ENCODE results near the gene PTPRT. TPM values are rescaled to one million over a fixed set of nuclear protein-coding genes. Genes with fewer than 3 reads are reported as not detected.

The PTPRT gene
- total and polyA plus RNA-seq, 2 of the 4 experiments (the other 2 are of a cell fraction) = not detected

DNA sequence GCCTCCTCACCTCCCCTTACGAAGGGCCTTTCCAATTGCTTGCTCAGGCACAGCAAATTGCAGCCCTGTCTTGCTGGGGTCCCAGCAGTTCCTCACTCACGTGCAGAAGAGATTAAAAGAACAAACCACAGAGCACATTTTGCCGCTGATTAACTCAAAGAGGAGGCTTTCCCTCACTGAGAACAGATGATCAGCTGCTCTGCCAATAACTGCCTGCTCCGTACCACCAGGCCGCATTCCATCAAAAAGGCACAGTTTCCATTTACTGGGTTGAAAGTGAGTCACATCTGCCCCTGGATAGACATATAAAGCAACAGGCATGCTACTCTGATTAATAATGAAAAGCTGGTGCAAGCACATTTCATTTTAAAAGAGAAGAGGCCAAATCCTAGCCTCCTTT lies 446.8 kb downstream of the PTPRT start:
- Histone ChIP-seq H3K4me3 (ENCODE audit: insufficient read depth, low read depth, low read length) (no peak overlapping the region), H3K14ac (replicated peaks; ENCODE audit: low read depth, low read length) (no peak overlapping the region), H3K79me1 (ENCODE audit: low read depth in 1 of 2, low read length in 2 of 2) (no peaks in the 10 kb centered on the region), H4K91ac (ENCODE audit: insufficient read depth, low read depth, low read length) (no peak overlapping the region), H3K18ac (ENCODE audit: low read depth, low read length) (no peak overlapping the region), H3K27me3 (ENCODE audit: control insufficient read depth, insufficient read depth, low read length) (no peaks in the 10 kb centered on the region), H3K4ac (ENCODE audit: low read depth, low read length) (no peak overlapping the region), H3K9me3 (ENCODE audit: control insufficient read depth, insufficient read depth, low read length) (peaks cover 31% of the 10 kb centered on the region), H3K9ac (ENCODE audit: low read depth, low read length) (no peak overlapping the region), H2AFZ (replicated peaks; ENCODE audit: low read length, poor library complexity) (no peak overlapping the region), H3K4me1 (ENCODE audit: control insufficient read depth, insufficient read depth, low read length) (no peaks in the 10 kb centered on the region), H2AK9ac (replicated peaks; ENCODE audit: low read depth, low read length, poor library complexity) (no peak overlapping the region), H4K5ac (ENCODE audit: low read depth, low read length) (no peak overlapping the region), H3K56ac (ENCODE audit: extremely low read depth, insufficient read depth, low read length) (no peak overlapping the region), H3K9me1 (ENCODE audit: insufficient read depth, low read length) (no peaks in the 10 kb centered on the region), H2BK5ac (ENCODE audit: low read depth, low read length, poor library complexity, severe bottlenecking) (no peak overlapping the region), H3K23ac (ENCODE audit: low read depth, low read length) (no peak overlapping the region), H3K36me3 (ENCODE audit: control insufficient read depth, insufficient read depth, low read length) (no peaks in the 10 kb centered on the region), H4K20me1 (ENCODE audit: insufficient read depth, low read length) (no peaks in the 10 kb centered on the region), H2BK15ac (ENCODE audit: low read depth, low read length) (no peak overlapping the region), H2AK5ac (ENCODE audit: low read depth, low read length) (no peak overlapping the region), H3K4me2 (ENCODE audit: low read depth, low read length) (no peak overlapping the region), H4K8ac (ENCODE audit: low read depth in 2 of 2, low read length in 2 of 2) (no peak overlapping the region), H2BK20ac (ENCODE audit: low read depth, low read length) (no peak overlapping the region), H3K27ac (ENCODE audit: insufficient read depth, low read length) (no peak overlapping the region), H2BK120ac (ENCODE audit: low read depth, low read length) (no peak overlapping the region)
- ChIA-PET CTCF (no interaction called here), POLR2A (ENCODE audit: unreplicated experiment) (no interaction called here)
- dilution Hi-C loops (cut with HindIII; ENCODE audit: low sequenced_read_pairs, unreplicated experiment) (no loop called here), intact Hi-C loops (cut with micrococcal nuclease) (no loop called here), in situ Hi-C loops (cut with MboI; ENCODE audit: low sequenced_read_pairs) (no loop called here)
- ATAC-seq (ENCODE audit: low read depth) = no peak
- BruUV-seq (replicated peaks) = no TSS peak
- WGBS, 2 experiments (ENCODE audit: extremely low coverage in 2 of 2, insufficient read length in 1 of 2) = no CpG with 5 or more reads among the region's 5 CpGs
- no peak for DNase-seq
- TF ChIP-seq MXI1 (IDR thresholded peaks at IDR 0.05; ENCODE audit: borderline replicate concordance, low read depth, low read length) (no peak), BHLHE40 (IDR thresholded peaks at IDR 0.05; ENCODE audit: low read depth, low read length) (no peak)

Measured in IMR-90 (cell line).